H9 (cell line): Measurements from ENCODE around the gene TENT5C. TPM values are rescaled to one million over a fixed set of nuclear protein-coding genes. Genes with fewer than 3 reads are reported as not detected.

Experiments
- DNase-seq: peaks from one replicate; pipeline ENCODE4 v3.0.0-alpha.2; 2017
- H2AFZ ChIP-seq: one replicate; pipeline ENCODE4 v1.6.1; 2013; ENCODE audit warnings: mild to moderate bottlenecking, low read length, control low read depth, moderate library complexity
- H2AK5ac ChIP-seq: 2 replicates; pipeline ENCODE4 v1.6.1; 2013; ENCODE audit warnings: low read length, control low read depth, mixed read lengths; ENCODE audit not compliant: insufficient read length
- H2BK120ac ChIP-seq: one replicate; pipeline ENCODE4 v1.6.1; 2013; ENCODE audit warnings: low read depth, mild to moderate bottlenecking, low read length, control low read depth, inconsistent platforms; ENCODE audit not compliant: poor library complexity, severe bottlenecking
- H2BK12ac ChIP-seq: 2 replicates; pipeline ENCODE4 v1.6.1; 2013; ENCODE audit warnings: low read length, control low read depth, mixed read lengths, low read depth; ENCODE audit not compliant: insufficient read length
- H2BK15ac ChIP-seq: 2 replicates; pipeline ENCODE4 v1.6.1; 2013; ENCODE audit warnings: low read depth, low read length, control low read depth
- H2BK20ac ChIP-seq: one replicate; pipeline ENCODE4 v1.6.1; 2013; ENCODE audit warnings: low read depth, mild to moderate bottlenecking, low read length, control low read depth, inconsistent platforms; ENCODE audit not compliant: poor library complexity, severe bottlenecking
- H2BK5ac ChIP-seq: 2 replicates; pipeline ENCODE4 v1.6.1; 2013; ENCODE audit warnings: low read length, control low read depth, mixed read lengths; ENCODE audit not compliant: insufficient read length
- H3K14ac ChIP-seq: 2 replicates; pipeline ENCODE4 v1.6.1; 2013; ENCODE audit warnings: low read length, control low read depth; ENCODE audit not compliant: insufficient read depth
- H3K18ac ChIP-seq: 2 replicates; pipeline ENCODE4 v1.6.1; 2013; ENCODE audit warnings: low read depth, mild to moderate bottlenecking, mixed read lengths, low read length, control low read depth; ENCODE audit not compliant: insufficient read length
- H3K23ac ChIP-seq: 2 replicates; pipeline ENCODE4 v1.6.1; 2013; ENCODE audit warnings: low read length, control low read depth, mixed read lengths, low read depth; ENCODE audit not compliant: insufficient read length
- H3K23me2 ChIP-seq: 2 replicates; pipeline ENCODE4 v1.6.1; 2013; ENCODE audit warnings: low read depth, mild to moderate bottlenecking, mixed read lengths, low read length, control low read depth; ENCODE audit not compliant: insufficient read length, poor library complexity, severe bottlenecking
- H3K27ac ChIP-seq: 2 replicates; pipeline ENCODE4 v1.5.1; 2013; ENCODE audit warnings: low read length, control low read depth, mixed read lengths, low read depth; ENCODE audit not compliant: insufficient read length
- H3K27me3 ChIP-seq: 2 replicates; pipeline ENCODE4 v1.6.1; 2013; ENCODE audit warnings: low read length, control low read depth, inconsistent platforms; ENCODE audit not compliant: insufficient read depth
- H3K4ac ChIP-seq: 2 replicates; pipeline ENCODE4 v1.6.1; 2013; ENCODE audit warnings: low read depth, mild to moderate bottlenecking, control low read depth, inconsistent platforms, low read length, moderate library complexity
- H3K4me1 ChIP-seq: 2 replicates; pipeline ENCODE4 v1.6.1; 2013; ENCODE audit warnings: low read length, control low read depth, inconsistent platforms; ENCODE audit not compliant: insufficient read depth
- H3K4me2 ChIP-seq: 2 replicates; pipeline ENCODE4 v1.6.1; 2013; ENCODE audit warnings: low read length, control low read depth, mixed read lengths; ENCODE audit not compliant: insufficient read length, insufficient read depth
- H3K56ac ChIP-seq: 2 replicates; pipeline ENCODE4 v1.6.1; 2013; ENCODE audit warnings: low read depth, mild to moderate bottlenecking, mixed read lengths, low read length, control low read depth; ENCODE audit not compliant: insufficient read length
- H3K79me1 ChIP-seq: 2 replicates; pipeline ENCODE4 v1.6.1; 2013; ENCODE audit warnings: low read depth, mild to moderate bottlenecking, moderate library complexity, low read length, control low read depth, inconsistent platforms; ENCODE audit not compliant: insufficient read depth, poor library complexity, severe bottlenecking
- H3K79me2 ChIP-seq: 2 replicates; pipeline ENCODE4 v1.6.1; 2013; ENCODE audit warnings: low read length, control low read depth, inconsistent platforms; ENCODE audit not compliant: insufficient read depth
- H3K9ac ChIP-seq: 2 replicates; pipeline ENCODE4 v1.6.1; 2013; ENCODE audit warnings: low read length, control low read depth, mixed read lengths; ENCODE audit not compliant: insufficient read length; ENCODE audit errors: extremely low read depth
- H3K9me3 ChIP-seq: one replicate; pipeline ENCODE4 v1.6.1; 2013; ENCODE audit warnings: low read depth, low read length, inconsistent platforms; ENCODE audit not compliant: control insufficient read depth
- H3T11ph ChIP-seq: one replicate; pipeline ENCODE4 v1.6.1; 2013; ENCODE audit warnings: mild to moderate bottlenecking, low read length, control low read depth, inconsistent platforms
- H4K20me1 ChIP-seq: one replicate; pipeline ENCODE4 v1.6.1; 2013; ENCODE audit not compliant: control insufficient read depth, insufficient read length, insufficient read depth
- H4K5ac ChIP-seq: 2 replicates; pipeline ENCODE4 v1.6.1; 2013; ENCODE audit warnings: low read depth, mild to moderate bottlenecking, mixed read lengths, low read length, control low read depth; ENCODE audit not compliant: insufficient read length
- H4K8ac ChIP-seq: replicated peaks from 2 replicates; pipeline ENCODE4 v1.6.1; 2013; ENCODE audit warnings: low read length, control low read depth, mixed read lengths, low read depth; ENCODE audit not compliant: insufficient read length
- H4K91ac ChIP-seq: 2 replicates; pipeline ENCODE4 v1.6.1; 2013; ENCODE audit warnings: low read depth, mild to moderate bottlenecking, moderate library complexity, mixed read lengths, low read length, control low read depth; ENCODE audit not compliant: insufficient read length
- H3K27ac Mint-ChIP-seq, 3 experiments: 2 replicates in 2 of 3; 3 replicates in 1 of 3; pipeline ENCODE4 v1.8.0; 2020 to 2021; ENCODE audit warnings: mixed read lengths in 3 of 3, mild to moderate bottlenecking in 1 of 3, moderate library complexity in 1 of 3
- H3K27me3 Mint-ChIP-seq: 2 replicates; pipeline ENCODE4 v1.8.0; 2021; ENCODE audit warnings: low read depth, mild to moderate bottlenecking, moderate library complexity, mixed read lengths
- H3K36me3 Mint-ChIP-seq, 3 experiments: 2 replicates in 2 of 3; 3 replicates in 1 of 3; pipeline ENCODE4 v1.8.0; 2020 to 2021; ENCODE audit warnings: low read depth in 3 of 3, mixed read lengths in 3 of 3; ENCODE audit not compliant: insufficient read depth in 1 of 3
- H3K4me1 Mint-ChIP-seq, 2 experiments: 2 replicates each; pipeline ENCODE4 v1.8.0; 2020; ENCODE audit warnings: mixed read lengths in 2 of 2
- H3K4me3 Mint-ChIP-seq, 2 experiments: 2 replicates in 1 of 2; 3 replicates in 1 of 2; pipeline ENCODE4 v1.8.0; 2020 to 2021; ENCODE audit warnings: mild to moderate bottlenecking in 2 of 2, mixed read lengths in 2 of 2, moderate library complexity in 1 of 2
- H3K9me3 Mint-ChIP-seq, 2 experiments: 2 replicates in 1 of 2; 3 replicates in 1 of 2; pipeline ENCODE4 v1.8.0; 2020; ENCODE audit warnings: mild to moderate bottlenecking in 2 of 2, mixed read lengths in 2 of 2, moderate library complexity in 1 of 2
- CTCF ChIP-seq: fragments of 200-600 bp; sonication (generic); conservative IDR thresholded peaks from 3 replicates; pipeline ENCODE4 v1.8.0; 2021; ENCODE audit warnings: antibody characterized with exemption, mild to moderate bottlenecking
- WGBS: extraction: QIAGEN DNeasy Blood & Tissue Kit; methylation state at CpG from one replicate; pipeline ENCODE4 v1.1.7; 2013; ENCODE audit warnings: missing lambda C conversion rate, low lambda C conversion rate, mixed read lengths; ENCODE audit not compliant: insufficient read length; ENCODE audit errors: extremely low coverage; 5-methylcytosine and 5-hydroxymethylcytosine counted together
- total RNA-seq: library from RNA; stranded (reverse); gene quantifications from 2 replicates; pipeline ENCODE4 v1.2.1, GENCODE V29; 2021

The TENT5C gene
- total RNA-seq, 1 experiment from 2014 or later = 0.37 TPM

DNA sequence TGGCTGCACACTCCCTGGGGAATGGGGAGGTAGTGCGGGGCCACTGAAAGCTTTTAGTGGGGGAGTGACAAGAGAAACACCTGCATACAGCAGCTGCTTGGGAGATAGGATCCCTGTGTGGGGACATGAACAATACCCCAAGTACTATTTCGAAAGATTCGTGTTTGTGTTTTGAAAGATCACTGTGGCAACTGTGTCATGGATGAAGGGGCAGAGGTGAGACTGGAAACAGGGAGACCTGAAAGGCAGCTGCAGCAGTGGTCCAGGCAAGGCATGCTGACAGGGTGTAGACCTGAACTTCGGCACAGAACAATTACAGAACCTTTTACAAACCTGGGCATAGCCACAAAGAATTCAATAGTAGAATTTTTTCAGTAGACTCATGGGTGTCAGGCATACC lies 32.9 kb downstream of the TENT5C start:
- Histone ChIP-seq H3K18ac (no peak overlapping the region), H2BK120ac (no peak overlapping the region), H3K79me2 (no peaks in the 10 kb centered on the region), H3K23me2 (no peaks in the 10 kb centered on the region), H4K8ac (no peak overlapping the region), H2AFZ (no peak overlapping the region), H3K27me3 (no peaks in the 10 kb centered on the region), H3K23ac (no peak overlapping the region), H2BK15ac (no peak overlapping the region), H3K14ac (no peak overlapping the region), H2AK5ac (no peak overlapping the region), H3K9ac (no peak overlapping the region), H3K4me1 (0 out of 2 replicates have a peak, but pooled peaks cover 3% of the 10 kb centered on the region), H4K5ac (no peak overlapping the region), H3K79me1 (no peaks in the 10 kb centered on the region), H3K27ac (no peak overlapping the region), H4K91ac (no peak overlapping the region), H2BK20ac (no peak overlapping the region), H2BK5ac (no peak overlapping the region), H3K9me3 (no peaks in the 10 kb centered on the region), H4K20me1 (no peaks in the 10 kb centered on the region), H2BK12ac (no peak overlapping the region), H3K4ac (no peak overlapping the region), H3K56ac (no peak overlapping the region), H3T11ph (no peak overlapping the region), H3K4me2 (no peak overlapping the region)
- Mint-ChIP-seq H3K4me1 (no peaks in the 10 kb centered on the region), H3K4me3 (no peak overlapping the region), H3K36me3 (no peaks in the 10 kb centered on the region), H3K27me3 (no peaks in the 10 kb centered on the region), H3K9me3 (no peaks in the 10 kb centered on the region), H3K27ac (no peak overlapping the region)
- no peak for TF ChIP-seq CTCF
- DNase-seq = no peak
- no CpG with 5 or more reads among the region's 4 CpGs for WGBS
